SK-N-SH (cell line): ENCODE data around the gene UTY. TPM values are rescaled to one million over a fixed set of nuclear protein-coding genes. Genes with fewer than 3 reads are reported as not detected.

Experiments used
- CTCF ChIA-PET: fragments of 300-600, 350-600 bp; formaldehyde crosslinking; extraction: SDS; loops from one replicate; lab custom pipeline; 2021; lab: Yijun Ruan, JAX
- POLR2A ChIA-PET: fragments of 350-600 bp; sonication (Branson Sonifier 250); formaldehyde crosslinking; extraction: SDS; loops from one replicate; lab custom pipeline; 2020; ENCODE audit warnings: antibody characterized with exemption, inconsistent platforms; lab: Yijun Ruan, JAX
- DNase-seq: peaks from one replicate; pipeline ENCODE4 v3.0.0; 2012
- H2AFZ ChIP-seq: fragments of 200-600 bp; sonication (generic); 2 replicates; pipeline ENCODE4 v1.8.1; 2016; ENCODE audit warnings: antibody characterized with exemption, mild to moderate bottlenecking, low read depth
- H3F3A ChIP-seq: fragments of 200-600 bp; sonication (generic); replicated peaks from 2 replicates; pipeline ENCODE3; 2016; ENCODE audit warnings: antibody characterized with exemption, mild to moderate bottlenecking; ENCODE audit not compliant: insufficient read depth
- H3K27ac ChIP-seq, 2 experiments: fragments of 200-500 bp in 1 of 2; fragments of 200-600 bp in 1 of 2; sonication (Bioruptor generic) in 1 of 2; sonication (generic), shearing (Covaris generic) in 1 of 2; 2 replicates each; pipeline versions ENCODE4 v1.5.1 to v1.6.1; 2014 to 2016; ENCODE audit warnings: low read depth in 2 of 2, inconsistent platforms in 1 of 2, low read length in 1 of 2, mild to moderate bottlenecking in 1 of 2, mixed read lengths in 1 of 2
- H3K27me3 ChIP-seq: fragments of 200-600 bp; sonication (generic), shearing (Covaris generic); 2 replicates; pipeline ENCODE4 v1.6.1; 2016; ENCODE audit warnings: mixed run types; ENCODE audit not compliant: insufficient read depth
- H3K36me3 ChIP-seq, 2 experiments: fragments of 200-500 bp in 1 of 2; fragments of 200-600 bp in 1 of 2; sonication (Bioruptor generic) in 1 of 2; sonication (generic) in 1 of 2; replicated peaks in 1 of 2; 2 replicates each; pipeline versions ENCODE3 to v1.5.1; 2014 to 2016; ENCODE audit warnings: low read length in 1 of 2, mild to moderate bottlenecking in 1 of 2; ENCODE audit not compliant: insufficient read depth in 2 of 2, control insufficient read depth in 1 of 2
- H3K4me1 ChIP-seq, 2 experiments: fragments of 200-500 bp in 1 of 2; fragments of 200-600 bp in 1 of 2; sonication (Bioruptor generic) in 1 of 2; sonication (generic), shearing (Covaris generic) in 1 of 2; 2 replicates each; pipeline versions ENCODE4 v1.5.1 to v1.6.1; 2014 to 2016; ENCODE audit warnings: low read depth in 1 of 2, low read length in 1 of 2, mixed run types in 1 of 2; ENCODE audit not compliant: insufficient read depth in 2 of 2, control insufficient read depth in 1 of 2
- H3K4me2 ChIP-seq: fragments of 200-600 bp; sonication (generic), shearing (Covaris generic); 2 replicates; pipeline ENCODE4 v1.6.1; 2017; ENCODE audit warnings: mixed run types
- H3K4me3 ChIP-seq, 2 experiments: fragments of 200-500 bp in 1 of 2; fragments of 200-600 bp in 1 of 2; sonication (Bioruptor generic) in 1 of 2; sonication (generic), shearing (Covaris generic) in 1 of 2; 2 replicates each; pipeline versions ENCODE4 v1.5.1 to v1.8.1; 2014 to 2016; ENCODE audit warnings: low read depth in 2 of 2, inconsistent platforms in 1 of 2, low read length in 1 of 2, mild to moderate bottlenecking in 1 of 2, mixed read lengths in 1 of 2, moderate library complexity in 1 of 2
- H3K79me2 ChIP-seq: fragments of 200-600 bp; sonication (generic); 2 replicates; pipeline ENCODE4 v1.8.1; 2017; ENCODE audit warnings: mild to moderate bottlenecking; ENCODE audit not compliant: insufficient read depth
- H3K9ac ChIP-seq: fragments of 200-600 bp; sonication (generic); 2 replicates; pipeline ENCODE4 v1.6.1; 2017; ENCODE audit warnings: mixed run types
- H3K9me2 ChIP-seq: fragments of 200-600 bp; sonication (generic); 2 replicates; pipeline ENCODE4 v1.6.1; 2017; ENCODE audit warnings: mixed run types
- H3K9me3 ChIP-seq: fragments of 200-600 bp; sonication (generic); 2 replicates; pipeline ENCODE4 v1.6.1; 2017; ENCODE audit warnings: mixed run types, mild to moderate bottlenecking, moderate library complexity
- H4K20me1 ChIP-seq: fragments of 200-600 bp; sonication (generic); 2 replicates; pipeline ENCODE4 v1.6.1; 2017; ENCODE audit warnings: mild to moderate bottlenecking, mixed run types; ENCODE audit not compliant: insufficient read depth
- GABPA ChIP-seq: IDR thresholded peaks from 2 replicates; pipeline ENCODE4 v1.4.0; 2012; ENCODE audit warnings: low read depth, mild to moderate bottlenecking
- MEF2A ChIP-seq: IDR thresholded peaks from 2 replicates; pipeline ENCODE4 v1.4.0; 2012; ENCODE audit warnings: low read depth, borderline replicate concordance
- NRF1 ChIP-seq: IDR thresholded peaks from 2 replicates; pipeline ENCODE4 v1.6.1; 2012; ENCODE audit warnings: low read depth, mild to moderate bottlenecking, low read length
- POLR2AphosphoS5 ChIP-seq: IDR thresholded peaks from 2 replicates; pipeline ENCODE4 v1.6.1; 2012; ENCODE audit warnings: low read depth, low read length
- RFX5 ChIP-seq: IDR thresholded peaks from 2 replicates; pipeline ENCODE4 v1.6.1; 2012; ENCODE audit warnings: mild to moderate bottlenecking, improper control_type of control experiment, low read length
- RXRA ChIP-seq: IDR thresholded peaks from 2 replicates; pipeline ENCODE4 v1.4.0; 2012; ENCODE audit warnings: low read depth, mild to moderate bottlenecking, borderline replicate concordance
- SIN3A ChIP-seq: IDR thresholded peaks from 2 replicates; pipeline ENCODE4 v1.6.1; 2012; ENCODE audit warnings: low read depth, mild to moderate bottlenecking, low read length, moderate library complexity, borderline replicate concordance
- SMC3 ChIP-seq: IDR thresholded peaks from 2 replicates; pipeline ENCODE4 v1.6.1; 2012; ENCODE audit warnings: low read depth, low read length, improper control_type of control experiment
- TAF1 ChIP-seq: IDR thresholded peaks from 2 replicates; pipeline ENCODE4 v1.6.1; 2012; ENCODE audit warnings: low read depth, mild to moderate bottlenecking, low read length, moderate library complexity, borderline replicate concordance
- TEAD4 ChIP-seq: IDR thresholded peaks from 2 replicates; pipeline ENCODE4 v1.4.0; 2012; ENCODE audit warnings: mild to moderate bottlenecking, borderline replicate concordance; ENCODE audit not compliant: insufficient read depth
- WGBS: methylation state at CpG from one replicate; pipeline ENCODE4 v1.1.6; 2017; ENCODE audit warnings: low lambda C conversion rate; 5-methylcytosine and 5-hydroxymethylcytosine counted together
- polyA plus RNA-seq, 3 experiments: library from polyadenylated mRNA; depleted of rRNA; stranded (reverse); fragments of >200 nt; gene quantifications; 2 replicates each; pipeline ENCODE4 v1.2.3, GENCODE V29; 2012
- TF ChIP-seq, protein P1 (sequence below): IDR thresholded peaks from 2 replicates; pipeline ENCODE4 v1.4.0; 2012; ENCODE audit warnings: low read depth
- TF ChIP-seq, protein P2 (sequence below): fragments of 150-350 bp; IDR thresholded peaks from 2 replicates; pipeline ENCODE4 v1.6.1; 2016; ENCODE audit warnings: mild to moderate bottlenecking, low read depth, low read length

Gene UTY
- polyA plus RNA-seq, 1 of the 3 experiments (the other 2 are of a cell fraction) = not detected

DNA sequence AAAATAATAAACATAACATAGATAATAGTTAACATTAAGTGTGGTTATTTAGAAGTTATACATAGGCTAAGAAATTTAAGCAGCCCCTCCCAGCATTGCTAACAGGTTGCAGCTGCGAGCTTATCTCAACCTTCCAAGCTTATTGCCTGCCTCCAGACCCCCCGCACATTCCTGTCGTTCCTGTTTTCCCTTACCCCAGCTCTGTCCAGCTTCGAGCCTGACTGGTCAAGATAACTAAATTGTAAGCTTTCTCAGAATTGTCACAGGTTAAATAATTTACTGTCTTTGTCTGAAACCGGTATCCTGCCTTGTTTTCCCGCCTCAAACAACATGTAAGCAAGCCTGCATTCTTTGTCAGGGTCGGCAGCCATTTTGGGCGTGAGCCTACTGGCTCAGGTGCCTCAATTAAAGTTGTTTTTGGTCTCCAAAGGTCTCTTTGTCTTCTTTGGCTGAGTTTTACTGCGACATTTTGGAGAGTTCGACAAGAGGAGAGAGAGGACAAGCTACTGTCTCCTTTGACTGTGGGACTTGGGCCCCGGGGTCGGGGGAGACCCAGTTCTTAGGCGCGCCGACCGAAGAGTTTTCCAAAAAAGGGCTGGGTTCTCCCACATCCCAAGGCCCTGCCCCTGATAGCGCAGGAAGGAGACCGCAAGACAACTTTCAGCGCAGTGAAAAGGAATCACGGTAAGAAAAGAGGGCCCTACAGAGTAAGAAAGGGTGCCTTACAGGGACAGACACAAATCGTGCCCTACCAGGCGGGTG lies 44.4 kb downstream of the UTY start:
- no peak for DNase-seq
- WGBS = no CpG with 5 or more reads among the region's 22 CpGs
- no peaks in the 10 kb centered on the region for H3K79me2 ChIP-seq
- H3K4me2 ChIP-seq = no peak overlapping the region
- no peaks in the 10 kb centered on the region for H3F3A ChIP-seq
- no peak for TF ChIP-seq POLR2AphosphoS5
- TF ChIP-seq GABPA = no peak
- TF ChIP-seq SMC3 = no peak
- TF ChIP-seq, protein P1, sequence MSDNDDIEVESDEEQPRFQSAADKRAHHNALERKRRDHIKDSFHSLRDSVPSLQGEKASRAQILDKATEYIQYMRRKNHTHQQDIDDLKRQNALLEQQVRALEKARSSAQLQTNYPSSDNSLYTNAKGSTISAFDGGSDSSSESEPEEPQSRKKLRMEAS = no peak
- TF ChIP-seq TEAD4 = no peak
- TF ChIP-seq MEF2A = no peak
- no peak for TF ChIP-seq TAF1
- TF ChIP-seq, all 33 proteins: peak for 0
- H2AFZ ChIP-seq = no peak overlapping the region
- ChIA-PET POLR2A (no interaction called here), CTCF (no interaction called here)
- no peaks in the 10 kb centered on the region for H3K36me3 ChIP-seq
- no peaks in the 10 kb centered on the region for H3K9me3 ChIP-seq
- no peaks in the 10 kb centered on the region for H3K9me2 ChIP-seq
- no peak overlapping the region for H3K4me3 ChIP-seq
- H3K27ac ChIP-seq = no peak overlapping the region
- no peak overlapping the region for H3K9ac ChIP-seq
- no peaks in the 10 kb centered on the region for H4K20me1 ChIP-seq
- no peaks in the 10 kb centered on the region for H3K27me3 ChIP-seq
- no peaks in the 10 kb centered on the region for H3K4me1 ChIP-seq

DNA sequence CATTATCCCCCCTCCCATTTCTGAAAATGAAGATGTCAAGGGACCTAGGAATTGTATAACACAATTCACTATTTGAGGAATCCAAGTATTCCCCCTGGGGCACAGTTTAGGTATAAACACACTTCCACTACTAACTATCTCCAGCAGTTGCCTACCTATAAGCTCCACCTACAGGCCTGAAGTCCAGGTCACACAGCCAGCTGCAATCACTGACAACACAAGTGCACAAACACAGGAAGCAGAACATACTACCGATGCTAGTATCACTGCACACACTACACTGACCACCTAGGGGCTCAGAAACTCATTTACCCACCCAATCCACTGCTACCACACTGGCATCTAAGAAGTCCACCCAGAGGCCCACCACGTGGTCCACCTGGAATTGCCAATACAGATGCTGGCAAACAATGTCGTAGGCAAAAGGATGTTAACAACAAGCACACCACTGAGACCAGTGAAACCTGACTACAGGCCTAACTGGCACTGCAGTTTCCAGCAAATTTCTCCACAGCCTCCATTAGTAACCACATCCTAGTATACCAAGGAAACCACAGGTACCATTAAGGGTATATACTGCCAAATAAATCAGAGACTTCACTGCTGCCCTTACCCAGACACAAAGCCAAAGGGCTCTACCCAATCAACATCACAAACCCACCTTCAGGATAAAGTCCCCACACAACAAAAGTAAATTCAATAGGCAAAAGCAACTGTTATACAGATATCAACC lies 47.4 kb downstream of the UTY start:
- Histone ChIP-seq H2AFZ (no peak overlapping the region), H4K20me1 (no peaks in the 10 kb centered on the region)
- TF ChIP-seq NRF1 (no peak), GABPA (no peak), RXRA (no peak), RFX5 (no peak), SIN3A (no peak)
- TF ChIP-seq, protein P2, sequence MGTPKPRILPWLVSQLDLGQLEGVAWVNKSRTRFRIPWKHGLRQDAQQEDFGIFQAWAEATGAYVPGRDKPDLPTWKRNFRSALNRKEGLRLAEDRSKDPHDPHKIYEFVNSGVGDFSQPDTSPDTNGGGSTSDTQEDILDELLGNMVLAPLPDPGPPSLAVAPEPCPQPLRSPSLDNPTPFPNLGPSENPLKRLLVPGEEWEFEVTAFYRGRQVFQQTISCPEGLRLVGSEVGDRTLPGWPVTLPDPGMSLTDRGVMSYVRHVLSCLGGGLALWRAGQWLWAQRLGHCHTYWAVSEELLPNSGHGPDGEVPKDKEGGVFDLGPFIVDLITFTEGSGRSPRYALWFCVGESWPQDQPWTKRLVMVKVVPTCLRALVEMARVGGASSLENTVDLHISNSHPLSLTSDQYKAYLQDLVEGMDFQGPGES = no peak
- TF ChIP-seq, all 33 proteins: peak for 0
- no peaks in the 10 kb centered on the region for H3K79me2 ChIP-seq
- no peaks in the 10 kb centered on the region for H3F3A ChIP-seq
- POLR2A ChIA-PET = no interaction called here
- H3K9me3 ChIP-seq = no peaks in the 10 kb centered on the region
- H3K36me3 ChIP-seq = no peaks in the 10 kb centered on the region
- H3K27ac ChIP-seq = no peak overlapping the region
- H3K4me2 ChIP-seq = no peak overlapping the region
- H3K9me2 ChIP-seq = no peaks in the 10 kb centered on the region
- H3K9ac ChIP-seq = no peak overlapping the region
- H3K4me1 ChIP-seq = no peaks in the 10 kb centered on the region
- H3K4me3 ChIP-seq = no peak overlapping the region
- H3K27me3 ChIP-seq = no peaks in the 10 kb centered on the region
- WGBS = no CpG with 5 or more reads among the region's 3 CpGs
- no peak for DNase-seq
- CTCF ChIA-PET = no interaction called here
